PFSK-1 (cell line): ENCODE results near the gene EBF4.

Source experiments
- FOXP2 ChIP-seq: optimal IDR thresholded peaks from 2 replicates; pipeline ENCODE3; 2011; ENCODE audit warnings: borderline replicate concordance, control low read depth, inconsistent platforms; ENCODE audit not compliant: insufficient read depth; ENCODE audit errors: extremely low read length, extremely low read depth
- POLR2AphosphoS5 ChIP-seq: IDR thresholded peaks from 2 replicates; pipeline ENCODE4 v1.6.1; 2012; ENCODE audit warnings: low read depth, mild to moderate bottlenecking, control low read depth, low read length, moderate library complexity
- SIN3A ChIP-seq: IDR thresholded peaks from 2 replicates; pipeline ENCODE4 v1.6.1; 2012; ENCODE audit warnings: mild to moderate bottlenecking, low read length, moderate library complexity, borderline replicate concordance; ENCODE audit not compliant: insufficient read depth
- TAF1 ChIP-seq: IDR thresholded peaks from 2 replicates; pipeline ENCODE4 v1.6.1; 2012; ENCODE audit warnings: low read length, control low read depth, borderline replicate concordance; ENCODE audit not compliant: insufficient read depth
- TF ChIP-seq, protein P1 (sequence below), 2 experiments: IDR thresholded peaks; 2 replicates each; pipeline versions ENCODE4 v1.6.1 to v1.8.0; 2011 to 2012; ENCODE audit warnings: low read depth in 2 of 2, low read length in 2 of 2, control low read depth in 1 of 2, inconsistent platforms in 1 of 2, mild to moderate bottlenecking in 1 of 2, moderate library complexity in 1 of 2; ENCODE audit not compliant: insufficient read depth in 1 of 2

DNA sequence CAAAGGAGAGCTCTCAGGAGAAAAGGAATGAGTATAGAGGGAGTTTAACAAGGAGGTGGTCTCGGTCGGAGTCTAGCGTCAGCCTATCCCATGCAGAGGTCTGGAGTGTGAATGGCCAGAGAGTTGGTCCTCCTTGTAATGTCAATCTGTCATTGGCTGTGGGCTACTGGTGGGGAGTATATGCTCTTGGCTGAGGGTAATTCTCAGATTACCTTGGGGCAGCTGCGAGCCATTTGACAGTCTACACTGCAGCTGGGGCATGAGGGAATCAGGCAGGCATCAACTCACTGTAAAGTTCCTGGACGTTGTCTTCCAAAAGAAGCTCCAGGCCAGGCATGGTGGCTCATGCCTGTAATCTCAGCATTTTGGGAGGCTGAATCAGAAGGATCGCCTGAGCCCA, 48.1 kb downstream of the EBF4 start:
- TF ChIP-seq TAF1 (no peak), SIN3A (no peak), POLR2AphosphoS5 (no peak), FOXP2 (no peak)
- TF ChIP-seq, protein P1, sequence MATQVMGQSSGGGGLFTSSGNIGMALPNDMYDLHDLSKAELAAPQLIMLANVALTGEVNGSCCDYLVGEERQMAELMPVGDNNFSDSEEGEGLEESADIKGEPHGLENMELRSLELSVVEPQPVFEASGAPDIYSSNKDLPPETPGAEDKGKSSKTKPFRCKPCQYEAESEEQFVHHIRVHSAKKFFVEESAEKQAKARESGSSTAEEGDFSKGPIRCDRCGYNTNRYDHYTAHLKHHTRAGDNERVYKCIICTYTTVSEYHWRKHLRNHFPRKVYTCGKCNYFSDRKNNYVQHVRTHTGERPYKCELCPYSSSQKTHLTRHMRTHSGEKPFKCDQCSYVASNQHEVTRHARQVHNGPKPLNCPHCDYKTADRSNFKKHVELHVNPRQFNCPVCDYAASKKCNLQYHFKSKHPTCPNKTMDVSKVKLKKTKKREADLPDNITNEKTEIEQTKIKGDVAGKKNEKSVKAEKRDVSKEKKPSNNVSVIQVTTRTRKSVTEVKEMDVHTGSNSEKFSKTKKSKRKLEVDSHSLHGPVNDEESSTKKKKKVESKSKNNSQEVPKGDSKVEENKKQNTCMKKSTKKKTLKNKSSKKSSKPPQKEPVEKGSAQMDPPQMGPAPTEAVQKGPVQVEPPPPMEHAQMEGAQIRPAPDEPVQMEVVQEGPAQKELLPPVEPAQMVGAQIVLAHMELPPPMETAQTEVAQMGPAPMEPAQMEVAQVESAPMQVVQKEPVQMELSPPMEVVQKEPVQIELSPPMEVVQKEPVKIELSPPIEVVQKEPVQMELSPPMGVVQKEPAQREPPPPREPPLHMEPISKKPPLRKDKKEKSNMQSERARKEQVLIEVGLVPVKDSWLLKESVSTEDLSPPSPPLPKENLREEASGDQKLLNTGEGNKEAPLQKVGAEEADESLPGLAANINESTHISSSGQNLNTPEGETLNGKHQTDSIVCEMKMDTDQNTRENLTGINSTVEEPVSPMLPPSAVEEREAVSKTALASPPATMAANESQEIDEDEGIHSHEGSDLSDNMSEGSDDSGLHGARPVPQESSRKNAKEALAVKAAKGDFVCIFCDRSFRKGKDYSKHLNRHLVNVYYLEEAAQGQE (IDR thresholded peaks at IDR 0.05; ENCODE audit: insufficient read depth in 1 of 2, low read depth in 2 of 2, low read length in 2 of 2): no peak
